HCT116 (cell line): ENCODE data around the gene DEFB124. TPM values are rescaled to one million over a fixed set of nuclear protein-coding genes. Genes with fewer than 3 reads are reported as not detected.

Source experiments
- ATAC-seq: fragments of 200-7000 bp; cut with Tn5 transposase; 2 replicates; pipeline ENCODE4 v1.9.1; 2020; ENCODE audit warnings: mild to moderate bottlenecking, moderate library complexity
- Bru-seq: library from RNA; stranded (reverse); fragments of 400-500 nt; gene quantifications from one replicate; lab custom pipeline; 2021; lab: Mats Ljungman, UMichigan
- BruChase-seq, 2 experiments: library from RNA; stranded (reverse); fragments of 400-500 nt; gene quantifications; one replicate each; lab custom pipeline; 2021; lab: Mats Ljungman, UMichigan
- BruUV-seq: library from RNA; stranded (reverse); fragments of 400-500 nt; replicated peaks from 2 replicates; lab custom pipeline; 2021; lab: Mats Ljungman, UMichigan
- CTCF ChIA-PET: fragments of 300-600 bp; sonication (Branson Sonifier 250); formaldehyde crosslinking; loops from one replicate; lab custom pipeline; 2021; ENCODE audit warnings: antibody characterized with exemption; lab: Charles Lee
- POLR2A ChIA-PET: fragments of 300-600, 350-600 bp; sonication (Branson Sonifier 250); formaldehyde crosslinking; loops from one replicate; lab custom pipeline; 2021; ENCODE audit warnings: antibody characterized with exemption; lab: Charles Lee
- RAD21 ChIA-PET, 2 experiments: fragments of 300-600 bp; sonication (Branson Sonifier 250); formaldehyde crosslinking; loops; one replicate each; lab custom pipeline; 2023; ENCODE audit warnings: low total read pairs in 2 of 2; ENCODE audit not compliant: uncharacterized antibody in 2 of 2, unreplicated experiment in 2 of 2, low non-redundant PET in 1 of 2; lab: Charles Lee
- DNase-seq: peaks from one replicate; pipeline ENCODE4 v3.0.0-alpha.2; 2010; ENCODE audit warnings: low read depth, low spot score
- H2AFZ ChIP-seq: fragments of 200-600 bp; shearing (Covaris generic), sonication (generic); 2 replicates; pipeline ENCODE4 v1.6.1; 2017; ENCODE audit warnings: low read depth, mixed run types, mixed read lengths, antibody characterized with exemption, low read length; ENCODE audit not compliant: poor library complexity, severe bottlenecking
- H3K27ac ChIP-seq: 2 replicates; pipeline ENCODE4 v1.5.1; 2012; ENCODE audit warnings: low read depth, low read length
- H3K27me3 ChIP-seq: fragments of 200-600 bp; sonication (generic); 2 replicates; pipeline ENCODE4 v1.6.1; 2016; ENCODE audit warnings: mixed run types, low read length, mixed read lengths; ENCODE audit not compliant: insufficient read depth
- H3K36me3 ChIP-seq, 2 experiments: fragments of 200-500 bp in 1 of 2; fragments of 200-600 bp in 1 of 2; sonication (Bioruptor generic) in 1 of 2; sonication (generic) in 1 of 2; 2 replicates each; pipeline versions ENCODE4 v1.5.1 to v1.6.1; 2014 to 2016; ENCODE audit warnings: low read length in 2 of 2, inconsistent platforms in 1 of 2, mixed read lengths in 1 of 2, mixed run types in 1 of 2; ENCODE audit not compliant: insufficient read depth in 2 of 2, control insufficient read depth in 1 of 2
- H3K4me1 ChIP-seq, 2 experiments: fragments of 200-600 bp in 1 of 2; sonication (generic) in 1 of 2; 2 replicates each; pipeline versions ENCODE4 v1.5.1 to v1.6.1; 2012 to 2017; ENCODE audit warnings: low read length in 2 of 2, inconsistent platforms in 1 of 2, mild to moderate bottlenecking in 1 of 2, mixed read lengths in 1 of 2, mixed run types in 1 of 2, moderate library complexity in 1 of 2; ENCODE audit not compliant: insufficient read depth in 2 of 2, control insufficient read depth in 1 of 2
- H3K4me2 ChIP-seq: fragments of 200-600 bp; sonication (generic); 2 replicates; pipeline ENCODE4 v1.6.1; 2017; ENCODE audit warnings: mixed run types, low read length, mixed read lengths
- H3K4me3 ChIP-seq, 2 experiments: fragments of 200-600 bp in 1 of 2; sonication (generic) in 1 of 2; replicated peaks in 1 of 2; 2 replicates each; pipeline ENCODE4 v1.5.1; 2011 to 2016; ENCODE audit warnings: low read length in 2 of 2, control low read depth in 1 of 2, low read depth in 1 of 2, mild to moderate bottlenecking in 1 of 2, mixed read lengths in 1 of 2, mixed run types in 1 of 2
- H3K79me2 ChIP-seq: fragments of 200-600 bp; sonication (generic); 2 replicates; pipeline ENCODE4 v1.6.1; 2017; ENCODE audit warnings: mild to moderate bottlenecking, mixed run types, low read length, moderate library complexity, mixed read lengths; ENCODE audit not compliant: insufficient read depth
- H3K9ac ChIP-seq: fragments of 200-600 bp; sonication (generic); 2 replicates; pipeline ENCODE4 v1.6.1; 2016; ENCODE audit warnings: low read length, mixed read lengths
- H3K9me2 ChIP-seq: fragments of 200-600 bp; sonication (generic), shearing (Covaris generic); 2 replicates; pipeline ENCODE4 v1.6.1; 2017; ENCODE audit warnings: mixed run types, mild to moderate bottlenecking, moderate library complexity; ENCODE audit not compliant: insufficient read depth
- H3K9me3 ChIP-seq, 2 experiments: fragments of 200-500 bp in 1 of 2; fragments of 200-600 bp in 1 of 2; sonication (Bioruptor generic) in 1 of 2; sonication (generic) in 1 of 2; 2 replicates each; pipeline ENCODE4 v1.6.1; 2014 to 2017; ENCODE audit warnings: low read length in 2 of 2, mixed read lengths in 2 of 2, inconsistent platforms in 1 of 2, low read depth in 1 of 2, mild to moderate bottlenecking in 1 of 2, mixed run types in 1 of 2, moderate library complexity in 1 of 2; ENCODE audit not compliant: control insufficient read depth in 1 of 2, insufficient read depth in 1 of 2
- H4K20me1 ChIP-seq: fragments of 200-600 bp; sonication (generic), shearing (Covaris generic); 2 replicates; pipeline ENCODE4 v1.6.1; 2017; ENCODE audit warnings: mixed run types, mild to moderate bottlenecking, moderate library complexity; ENCODE audit not compliant: insufficient read depth
- ATF3 ChIP-seq: IDR thresholded peaks from 2 replicates; pipeline ENCODE4 v1.6.1; 2012
- CBX3 ChIP-seq: IDR thresholded peaks from 2 replicates; pipeline ENCODE4 v1.6.1; 2012; ENCODE audit warnings: low read depth
- CEBPB ChIP-seq: IDR thresholded peaks from 2 replicates; pipeline ENCODE4 v1.6.1; 2012; ENCODE audit warnings: low read depth
- CTCF ChIP-seq, 3 experiments: fragments of 200-600 bp in 1 of 3; sonication (generic) in 1 of 3; IDR thresholded peaks in 2 of 3; conservative IDR thresholded peaks in 1 of 3; 2 replicates each; pipeline ENCODE4 v1.5.1; 2012 to 2017; ENCODE audit warnings: low read depth in 2 of 3, low read length in 2 of 3, antibody characterized with exemption in 1 of 3, borderline replicate concordance in 1 of 3, control low read depth in 1 of 3, mild to moderate bottlenecking in 1 of 3, mixed read lengths in 1 of 3, mixed run types in 1 of 3, moderate library complexity in 1 of 3; ENCODE audit not compliant: insufficient read depth in 1 of 3
- EGR1 ChIP-seq: IDR thresholded peaks from 2 replicates; pipeline ENCODE4 v1.6.1; 2012; ENCODE audit warnings: low read depth
- EZH2 ChIP-seq: fragments of 200-600 bp; sonication (generic); IDR thresholded peaks from 2 replicates; pipeline ENCODE4 v1.6.1; 2017; ENCODE audit warnings: antibody characterized with exemption, mixed run types
- EZH2phosphoT487 ChIP-seq: fragments of 200-600 bp; IDR thresholded peaks from 2 replicates; pipeline ENCODE4 v1.6.1; 2018; ENCODE audit warnings: antibody characterized with exemption, borderline replicate concordance
- FOSL1 ChIP-seq: IDR thresholded peaks from 2 replicates; pipeline ENCODE4 v1.6.1; 2012; ENCODE audit warnings: low read depth
- JUND ChIP-seq: IDR thresholded peaks from 2 replicates; pipeline ENCODE4 v1.6.1; 2012
- MAX ChIP-seq: IDR thresholded peaks from 2 replicates; pipeline ENCODE4 v1.6.1; 2012
- POLR2A ChIP-seq: IDR thresholded peaks from 2 replicates; pipeline ENCODE4 v1.7.0; 2011; ENCODE audit warnings: borderline replicate concordance; ENCODE audit not compliant: insufficient read depth, insufficient read length; ENCODE audit errors: extremely low read depth
- POLR2AphosphoS5 ChIP-seq: IDR thresholded peaks from 2 replicates; pipeline ENCODE4 v1.6.1; 2011; ENCODE audit warnings: mild to moderate bottlenecking, low read depth, low read length, moderate library complexity
- RAD21 ChIP-seq: IDR thresholded peaks from 2 replicates; pipeline ENCODE4 v1.6.1; 2012; ENCODE audit warnings: low read depth, mild to moderate bottlenecking
- REST ChIP-seq: IDR thresholded peaks from 2 replicates; pipeline ENCODE4 v1.6.1; 2012; ENCODE audit warnings: low read depth
- SIN3A ChIP-seq: IDR thresholded peaks from 2 replicates; pipeline ENCODE4 v1.6.1; 2012; ENCODE audit warnings: low read depth
- SP1 ChIP-seq: IDR thresholded peaks from 2 replicates; pipeline ENCODE4 v1.6.1; 2012; ENCODE audit warnings: low read depth
- TCF7L2 ChIP-seq: IDR thresholded peaks from 2 replicates; pipeline ENCODE4 v1.7.0; 2011; ENCODE audit warnings: borderline replicate concordance, inconsistent platforms; ENCODE audit not compliant: insufficient read depth, insufficient read length; ENCODE audit errors: extremely low read depth
- ZBTB33 ChIP-seq: IDR thresholded peaks from 2 replicates; pipeline ENCODE4 v1.6.1; 2011; ENCODE audit warnings: mild to moderate bottlenecking, low read length, moderate library complexity; ENCODE audit not compliant: insufficient replicate concordance; ENCODE audit errors: extremely low read depth
- ZNF274 ChIP-seq: fragments of 200-500 bp; sonication (Bioruptor generic); IDR thresholded peaks from 2 replicates; pipeline ENCODE4 v1.6.1; 2014; ENCODE audit warnings: mild to moderate bottlenecking, low read depth, low read length, inconsistent platforms
- intact Hi-C: fragments of 100-400 bp; cut with micrococcal nuclease; formaldehyde crosslinking; loops from 2 replicates; pipeline ENCODE4 v1.10.0; 2022
- long read RNA-seq: library from polyadenylated mRNA; unstranded; transcript quantifications from one replicate; pipeline ENCODE4 v2.0.0, GENCODE V29; 2021; ENCODE audit not compliant: unreplicated experiment
- polyA plus RNA-seq: library from polyadenylated mRNA; unstranded; fragments of >200 nt; gene quantifications from 2 replicates; pipeline ENCODE4 v1.2.1, GENCODE V29; 2012; ENCODE audit warnings: missing spikeins
- total RNA-seq: library from RNA; stranded (reverse); gene quantifications from one replicate; pipeline ENCODE4 v1.2.1, GENCODE V29; 2021; ENCODE audit not compliant: unreplicated experiment

Gene DEFB124
- not detected for total RNA-seq
- polyA plus RNA-seq = not detected in 2 replicates
- not detected for Bru-seq, nascent RNA
- BruChase-seq, experiment 1, labeled RNA remaining after a 6-hour chase = percentile 8 among the genes with signal in this experiment
- BruChase-seq, experiment 2, labeled RNA remaining after a 2-hour chase = percentile 17 among the genes with signal in this experiment
- long read RNA-seq = 0 reads

GRCh38 chr20:31474758-31475427, at the start of gene DEFB124, which contains the start of gene REM1:
Gene DEFB124, minus strand, starts transcription at chr20:31475127. Its CDS starts 2,114 bp downstream, at chr20:31473013.
Gene REM1, plus strand, starts transcription at chr20:31475288. Its CDS starts 1,158 bp downstream, at chr20:31476446.
- no peaks in the 10 kb centered on the region for H3K27me3 ChIP-seq
- no peaks in the 10 kb centered on the region for H3K4me1 ChIP-seq
- intact Hi-C loops = no loop called here
- no peak for DNase-seq
- no peak for ATAC-seq
- H3K9ac ChIP-seq = no peak within 1 kb of the TSS
- no TSS peak for BruUV-seq
- H3K4me3 ChIP-seq = no peak within 1 kb of the TSS
- RAD21 ChIA-PET = no interaction called here
- CTCF ChIA-PET = interaction anchor here (1.1 kb wide), 1 partner anchor 28 kb away, joined by 5 read pairs; no protein-coding TSS in a partner anchor
- no peaks in the 10 kb centered on the region for H3K36me3 ChIP-seq
- no peak within 1 kb of the TSS for H3K27ac ChIP-seq
- TF ChIP-seq POLR2A (no peak), CBX3 (no peak), RAD21 (no peak), FOSL1 (no peak), SIN3A (no peak), EZH2phosphoT487 (no peak), REST (no peak), SP1 (no peak), EGR1 (no peak), EZH2 (no peak), CTCF (IDR thresholded peaks at IDR 0.05 in 2 of 3, conservative IDR thresholded peaks at IDR 0.05 in 1 of 3; ENCODE audit: borderline replicate concordance in 1 of 3, insufficient read depth in 1 of 3, low read depth in 2 of 3, low read length in 2 of 3) (no peak), POLR2AphosphoS5 (no peak), ZNF274 (no peak), JUND (no peak), CEBPB (no peak), ZBTB33 (no peak), ATF3 (no peak), MAX (no peak), TCF7L2 (no peak)
- no peaks in the 10 kb centered on the region for H4K20me1 ChIP-seq
- H3K9me3 ChIP-seq = no peaks in the 10 kb centered on the region
- no peak within 1 kb of the TSS for H2AFZ ChIP-seq
- no peaks in the 10 kb centered on the region for H3K9me2 ChIP-seq
- H3K79me2 ChIP-seq = no peaks in the 10 kb centered on the region
- no peak within 1 kb of the TSS for H3K4me2 ChIP-seq
- POLR2A ChIA-PET = no interaction called here
